LHCN-M2 (cell line): ENCODE measurements around the gene IQSEC3. TPM values are rescaled to one million over a fixed set of nuclear protein-coding genes. Genes with fewer than 3 reads are reported as not detected.
A peak's percentile ranks its signal among the peaks of the same experiment; 100 is the strongest.

Experiments
- DNase-seq: peaks from one replicate; pipeline ENCODE4 v3.0.0-alpha.2; 2012; ENCODE audit warnings: low read depth
- total RNA-seq: library from RNA; depleted of rRNA; stranded (reverse); fragments of >200 nt; gene quantifications from 2 replicates; pipeline ENCODE4 v1.2.3, GENCODE V29; 2014

Gene IQSEC3
- total RNA-seq, 1 experiment from 2014 or later, result not detected

GRCh38 chr12:162467-163307, 96.1 kb downstream of the IQSEC3 start:
- no peak for DNase-seq

GRCh38 chr12:163406-163986, 96.9 kb downstream of the IQSEC3 start:
- no peak for DNase-seq

- DNase-seq, result no peak
Observed at GRCh38 chr12:164207-164606, 97.6 kb downstream of the IQSEC3 start.

- no peak for DNase-seq
Observed at GRCh38 chr12:165862-166368, 99.3 kb downstream of the IQSEC3 start.

- no peak for DNase-seq
Observed at GRCh38 chr12:166425-167075, 100.0 kb downstream of the IQSEC3 start.

GRCh38 chr12:167959-168600, 101.5 kb downstream of the IQSEC3 start:
- no peak for DNase-seq

DNA sequence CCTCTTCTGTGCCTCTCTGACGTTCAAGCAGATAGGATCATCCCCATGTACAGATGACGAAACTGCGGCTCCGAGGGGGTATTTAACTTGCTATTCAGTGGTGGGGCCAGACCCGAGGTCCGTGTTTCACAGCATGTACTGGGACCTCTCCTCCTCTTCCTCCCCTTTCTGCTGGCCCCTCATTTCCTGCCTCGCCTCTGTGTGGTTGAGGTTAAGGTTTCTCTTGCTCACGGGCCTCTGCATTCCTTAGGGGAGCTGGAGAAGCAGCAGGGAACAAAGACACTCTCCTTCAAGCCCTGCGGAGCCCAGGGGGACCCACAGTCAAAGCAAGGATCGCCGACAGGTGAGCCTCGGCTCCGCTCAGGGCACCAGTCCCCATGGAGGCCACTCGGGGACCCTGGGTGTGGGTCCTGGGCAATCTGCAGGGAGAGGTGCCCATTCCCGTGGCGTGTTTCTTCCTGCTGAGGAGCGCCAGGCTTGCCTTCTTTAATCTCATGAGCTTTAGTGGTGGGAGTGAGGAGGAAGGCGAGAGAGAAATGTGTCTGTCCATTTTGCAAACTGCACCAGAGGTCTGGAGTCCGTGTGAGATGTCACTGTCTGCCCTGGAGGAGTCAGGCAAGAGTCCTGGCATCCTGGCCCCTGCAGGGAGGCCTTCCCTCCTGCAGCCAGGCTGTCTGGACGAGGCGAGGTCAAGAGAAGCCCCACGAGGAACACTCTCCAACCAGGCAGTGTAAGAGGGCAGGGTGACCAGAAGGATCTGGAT, 102.4 kb downstream of the IQSEC3 start:
- no peak for DNase-seq

- DNase-seq, result peak; percentile 19
Observed at GRCh38 chr12:169528-170370, 103.2 kb downstream of the IQSEC3 start.

DNA sequence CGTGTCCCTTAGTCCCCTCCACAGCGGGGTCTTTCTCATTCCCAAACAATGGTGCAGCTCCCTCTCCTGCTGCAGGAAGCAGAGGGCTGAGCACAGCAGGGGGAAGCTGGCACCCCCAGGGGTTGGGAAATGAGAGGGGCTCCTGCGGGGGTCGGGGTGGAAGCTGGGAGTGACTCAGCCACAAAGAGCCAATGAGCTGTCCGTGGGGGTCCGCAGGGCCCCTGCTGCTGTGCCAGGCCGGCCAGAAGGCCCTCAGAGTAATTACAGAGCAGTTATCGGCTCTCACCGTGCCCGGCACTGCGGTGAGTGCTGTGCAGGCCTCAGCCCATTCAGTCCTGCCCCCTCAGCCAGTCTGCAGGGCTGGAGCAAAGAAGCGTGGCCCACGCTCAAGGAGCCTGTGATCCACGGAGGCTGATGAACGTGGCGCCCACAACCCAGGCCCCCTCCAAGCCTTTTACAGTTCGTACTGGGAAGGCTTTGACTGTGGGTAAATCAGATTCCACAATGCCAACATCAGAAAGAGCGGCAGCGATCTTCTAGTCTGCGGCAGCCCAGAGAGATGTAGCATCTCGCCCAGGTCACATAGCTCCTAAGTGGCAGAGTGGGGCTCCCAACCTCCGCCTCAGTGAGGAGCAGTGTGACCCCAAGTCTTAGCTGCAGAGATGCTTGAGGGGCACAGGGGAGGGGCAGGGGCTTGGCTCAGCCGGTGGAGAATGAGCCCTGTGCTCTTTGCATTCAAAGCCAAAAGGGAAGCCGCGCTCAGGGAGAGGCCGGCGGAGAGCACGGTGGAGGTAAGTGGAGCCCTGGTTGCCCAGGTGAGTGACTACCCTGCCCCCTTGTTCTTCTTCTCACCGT, 104.0 kb downstream of the IQSEC3 start:
- no peak for DNase-seq

- no peak for DNase-seq
Observed at GRCh38 chr12:171276-171675, 104.7 kb downstream of the IQSEC3 start.

- DNase-seq, result no peak
Observed at GRCh38 chr12:171743-172676, 105.4 kb downstream of the IQSEC3 start.

DNA sequence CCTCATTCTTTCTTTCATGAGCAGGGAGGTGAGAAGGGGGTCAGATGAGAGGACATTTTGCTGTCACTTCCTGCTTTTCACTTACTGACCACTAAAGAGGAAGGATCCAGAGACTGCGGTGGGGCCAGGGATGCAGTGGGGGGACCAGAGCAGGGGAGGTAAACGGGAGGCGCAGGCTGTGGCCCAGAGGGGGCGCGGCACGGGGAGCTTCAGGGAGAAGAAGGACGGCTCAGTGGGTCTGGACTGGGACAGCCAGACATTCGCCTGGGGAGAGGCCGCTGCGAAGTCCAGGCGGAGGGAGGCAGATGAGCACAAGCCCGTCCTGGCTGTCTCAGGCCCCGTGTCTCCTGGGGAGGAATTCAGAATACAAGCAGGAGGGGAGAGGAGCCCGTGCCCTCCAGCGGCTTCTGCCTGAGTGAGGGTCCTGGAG, 106.2 kb downstream of the IQSEC3 start:
- DNase-seq, result no peak

DNA sequence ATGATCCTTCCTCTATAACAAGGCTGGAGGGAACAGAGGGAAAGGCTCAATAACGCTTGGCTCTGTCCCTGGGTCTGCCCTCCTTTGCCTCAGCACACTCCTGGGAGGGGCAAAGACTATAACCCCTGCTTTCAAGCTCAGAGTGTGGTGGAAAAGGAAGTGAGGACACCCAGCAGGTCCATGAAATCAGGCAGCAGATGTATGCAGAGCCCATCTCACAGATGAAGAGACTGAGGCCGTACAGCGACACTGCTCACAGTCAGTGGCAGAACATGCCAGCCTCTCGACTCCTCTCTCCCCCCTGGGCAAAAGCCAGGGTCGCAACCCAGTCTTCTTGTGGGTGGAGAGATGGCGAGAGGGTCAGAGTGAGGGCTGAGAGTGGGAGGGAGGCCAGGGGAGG, 107.6 kb downstream of the IQSEC3 start:
- no peak for DNase-seq

DNA sequence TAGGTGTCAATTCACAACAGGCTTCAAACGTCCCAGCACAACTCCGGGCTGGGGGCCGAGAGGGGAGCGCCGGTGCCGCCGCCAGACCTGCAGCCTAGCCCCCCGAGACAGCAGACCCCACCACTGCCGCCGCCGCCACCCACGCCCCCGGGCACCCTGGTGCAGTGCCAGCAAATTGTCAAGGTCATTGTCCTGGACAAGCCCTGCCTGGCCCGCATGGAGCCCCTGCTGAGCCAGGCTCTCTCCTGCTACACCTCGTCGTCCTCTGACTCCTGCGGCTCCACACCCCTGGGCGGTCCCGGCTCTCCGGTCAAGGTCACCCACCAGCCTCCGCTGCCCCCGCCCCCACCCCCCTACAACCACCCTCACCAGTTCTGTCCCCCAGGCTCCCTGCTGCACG, 108.0 kb downstream of the IQSEC3 start:
- no peak for DNase-seq

DNA sequence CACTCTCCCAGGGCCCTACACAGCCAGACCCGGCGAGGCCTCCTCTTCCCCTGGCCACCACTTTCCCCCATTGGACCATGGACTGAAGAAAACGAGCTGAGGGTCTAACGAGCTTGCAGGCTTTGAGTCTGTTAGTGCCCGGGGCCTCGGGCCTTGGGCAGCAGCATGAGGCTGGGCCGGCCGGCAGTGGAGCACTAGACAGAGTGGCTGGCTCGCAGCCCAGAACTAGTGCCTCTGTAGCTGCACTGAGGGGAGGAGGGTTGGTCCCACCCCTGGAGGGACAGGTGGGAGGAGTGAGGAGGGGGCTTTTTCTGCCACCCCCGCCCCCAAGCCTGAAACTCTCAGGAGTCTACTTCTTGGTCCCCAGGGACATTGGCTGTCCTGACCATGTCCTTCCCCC, 108.7 kb downstream of the IQSEC3 start:
- no peak for DNase-seq

- DNase-seq, result no peak
Observed at GRCh38 chr12:175759-176158, 109.2 kb downstream of the IQSEC3 start.

DNA sequence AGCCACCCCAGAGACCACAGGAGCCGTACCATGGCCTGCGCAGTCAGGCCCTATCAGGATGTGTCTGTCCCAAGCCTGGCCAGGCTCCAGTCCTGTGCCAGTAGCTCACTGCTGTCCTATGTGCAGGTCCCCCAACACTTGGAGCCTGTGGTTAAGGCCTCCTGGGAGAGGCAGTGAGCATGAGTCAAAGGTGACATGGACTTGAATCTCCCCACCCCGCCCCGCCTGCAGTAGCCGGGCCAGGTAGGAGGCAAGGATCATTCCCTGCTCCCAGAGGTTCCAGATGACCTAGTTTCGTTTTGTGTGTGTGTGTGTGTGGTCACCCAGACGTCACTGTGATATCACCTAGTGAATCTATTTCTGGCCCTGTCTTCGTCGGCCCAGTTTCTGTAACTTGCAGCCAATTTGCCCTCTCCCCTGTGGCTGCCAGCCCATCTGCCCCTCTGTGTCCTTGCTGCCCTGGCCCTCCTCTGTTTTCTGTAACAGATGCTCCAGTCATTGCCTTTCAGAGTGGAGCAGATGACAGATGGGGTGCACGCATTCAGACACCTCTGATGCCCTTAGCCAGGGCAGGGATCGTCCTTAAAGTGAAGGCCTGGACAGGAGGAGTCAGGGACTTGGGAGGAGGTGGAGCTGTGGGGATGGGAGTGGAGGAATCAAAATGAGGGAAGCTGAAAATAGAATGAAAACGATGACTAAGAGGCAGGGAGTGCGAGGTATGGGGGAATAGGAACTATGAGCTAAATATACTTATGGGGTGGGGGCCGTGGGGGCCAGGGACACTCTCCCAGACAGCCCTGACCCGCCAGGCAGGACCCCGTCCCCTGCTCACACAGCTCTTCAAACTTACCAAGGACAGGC, 110.0 kb downstream of the IQSEC3 start:
- peak; percentile 59 for DNase-seq
